Lung (tissue), 12 donors: ENCODE data around the gene INSC. TPM values are rescaled to one million over a fixed set of nuclear protein-coding genes. Genes with fewer than 3 reads are reported as not detected.

ENCODE experiments used
- ATAC-seq: fragments of 200-7000 bp; cut with Tn5 transposase; one replicate; pipeline ENCODE4 v1.9.1; 2020; ENCODE audit warnings: moderate number of reproducible peaks; ENCODE audit not compliant: insufficient read depth, low FRiP score
- DNase-seq, 3 donors: peaks; one replicate each; pipeline ENCODE4 v3.0.0-alpha.2; 2013 to 2017
- H3K27ac ChIP-seq, 2 donors: one replicate each; pipeline ENCODE4 v1.5.1; 2013; ENCODE audit warnings: mild to moderate bottlenecking in 2 of 2, moderate library complexity in 2 of 2, control low read depth in 1 of 2, inconsistent platforms in 1 of 2, low read depth in 1 of 2, low read length in 1 of 2
- H3K27me3 ChIP-seq, 3 donors: one replicate each; pipeline ENCODE4 v1.5.1; 2013; ENCODE audit warnings: low read length in 2 of 3; ENCODE audit not compliant: control insufficient read depth in 3 of 3, insufficient read depth in 3 of 3
- H3K36me3 ChIP-seq, 4 donors: one replicate each; pipeline ENCODE4 v1.5.1; 2013; ENCODE audit warnings: low read length in 4 of 4, mild to moderate bottlenecking in 1 of 4, moderate library complexity in 1 of 4; ENCODE audit not compliant: control insufficient read depth in 4 of 4, insufficient read depth in 4 of 4
- H3K4me1 ChIP-seq, 5 donors: one replicate each; pipeline ENCODE4 v1.5.1; 2013; ENCODE audit warnings: low read length in 5 of 5, mild to moderate bottlenecking in 2 of 5, moderate library complexity in 1 of 5; ENCODE audit not compliant: control insufficient read depth in 5 of 5, insufficient read depth in 5 of 5
- H3K4me3 ChIP-seq: one replicate; pipeline ENCODE4 v1.5.1; 2013; ENCODE audit warnings: mild to moderate bottlenecking, control low read depth, moderate library complexity
- H3K9ac ChIP-seq, 2 donors: one replicate each; pipeline ENCODE4 v1.5.1; 2013; ENCODE audit warnings: low read length in 2 of 2, control low read depth in 1 of 2; ENCODE audit not compliant: insufficient read depth in 1 of 2
- H3K9me3 ChIP-seq, 4 donors: one replicate each; pipeline ENCODE4 v1.5.1; 2013; ENCODE audit warnings: low read length in 3 of 4, mild to moderate bottlenecking in 1 of 4, moderate library complexity in 1 of 4; ENCODE audit not compliant: control insufficient read depth in 4 of 4, insufficient read depth in 3 of 4
- CTCF ChIP-seq: IDR thresholded peaks from 2 replicates; pipeline ENCODE4 v1.5.1; 2012; ENCODE audit warnings: mild to moderate bottlenecking; ENCODE audit errors: control extremely low read depth, extremely low read depth
- WGBS, 2 donors: extraction: QIAGEN DNeasy Blood & Tissue Kit; methylation state at CpG; one replicate each; pipeline ENCODE4 v1.1.7; 2013; 5-methylcytosine and 5-hydroxymethylcytosine counted together
- polyA plus RNA-seq, 2 donors: library from polyadenylated mRNA; stranded (reverse); fragments of 200-250 nt; gene quantifications; one replicate each; pipeline ENCODE4 v1.2.1, GENCODE V29; 2013
- total RNA-seq, 2 donors: library from RNA; depleted of rRNA in 1 of 2; stranded (reverse); fragments of >200 nt in 1 of 2; gene quantifications; one replicate each; pipeline ENCODE4 v1.2.1, GENCODE V29; 2014 to 2021
- donor health status: control.
- donor health status: control.
- donor health status: Bipolar disorder and iron deficiency.
- donor health status: healthy.
- donor health status: DM: yes; HTN: yes; CAD: no.

INSC gene
- total and polyA plus RNA-seq, 4 donors: 0.49 to 0.91 (median 0.73) TPM

GRCh38 chr11:15117751-15118150 is 3.0 kb downstream of the INSC start:
- H3K4me3 ChIP-seq: no peak overlapping the region
- no peaks in the 10 kb centered on the region for H3K9me3 ChIP-seq
- no peaks in the 10 kb centered on the region for H3K36me3 ChIP-seq
- no peak overlapping the region for H3K9ac ChIP-seq
- TF ChIP-seq CTCF: no peak
- 61 to 87% methylated on average over 4 of the region's 4 CpGs for WGBS, 2 donors
- DNase-seq: no peak
- no peak for ATAC-seq
- H3K27ac ChIP-seq: no peak overlapping the region
- H3K4me1 ChIP-seq: peaks cover 0 to 8% (median 0%) of the 10 kb centered on the region in 5 donors
- peaks cover 0 to 8% (median 0%) of the 10 kb centered on the region in 3 donors for H3K27me3 ChIP-seq

- Histone ChIP-seq H3K4me3 (no peak overlapping the region), H3K27ac (no peak overlapping the region), H3K9ac (no peak overlapping the region), H3K27me3 (peaks cover 0 to 8% (median 0%) of the 10 kb centered on the region in 3 donors), H3K36me3 (no peaks in the 10 kb centered on the region), H3K4me1 (peaks cover 0 to 8% (median 0%) of the 10 kb centered on the region in 5 donors), H3K9me3 (no peaks in the 10 kb centered on the region)
- no peak for ATAC-seq
- no peak for DNase-seq
- no peak for TF ChIP-seq CTCF
These were observed 3.7 kb downstream of the INSC start for GRCh38 chr11:15118431-15118830.

- 80 to 86% methylated on average over 4 of the region's 4 CpGs for WGBS, 2 donors
- no peak overlapping the region for H3K4me3 ChIP-seq
- no peak overlapping the region for H3K27ac ChIP-seq
- no peaks in the 10 kb centered on the region for H3K9me3 ChIP-seq
- no peak for TF ChIP-seq CTCF
- no peak overlapping the region for H3K9ac ChIP-seq
- DNase-seq (no peak), ATAC-seq (no peak)
- H3K27me3 ChIP-seq: peaks cover 0 to 8% (median 0%) of the 10 kb centered on the region in 3 donors
- H3K36me3 ChIP-seq: no peaks in the 10 kb centered on the region
- H3K4me1 ChIP-seq: peaks cover 0 to 7% (median 0%) of the 10 kb centered on the region in 5 donors
These were observed 4.6 kb downstream of the INSC start for GRCh38 chr11:15119352-15119751.

- Histone ChIP-seq H3K9me3 (no peaks in the 10 kb centered on the region), H3K27me3 (peaks cover 0 to 8% (median 0%) of the 10 kb centered on the region in 3 donors), H3K27ac (no peak overlapping the region), H3K9ac (no peak overlapping the region), H3K4me3 (no peak overlapping the region), H3K4me1 (peaks cover 0 to 4% (median 0%) of the 10 kb centered on the region in 5 donors), H3K36me3 (no peaks in the 10 kb centered on the region)
- WGBS, 2 donors: 86 to 89% methylated on average over 1 of the region's 1 CpG
- ATAC-seq: no peak
- TF ChIP-seq CTCF: no peak
- DNase-seq: no peak
These were observed 5.1 kb downstream of the INSC start for GRCh38 chr11:15119826-15120225.
